ENCODE data around the gene SPPL2A. TPM values are rescaled to one million over a fixed set of nuclear protein-coding genes. Genes with fewer than 3 reads are reported as not detected.

The SPPL2A gene
- total RNA-seq, 1 donor from 2014 or later: 144 TPM

GRCh38 chr15:50686469-50687301 lies 78.8 kb downstream of the SPPL2A start, which contains the start of gene TRPM7:
Gene TRPM7 (minus strand): TSS chr15:50686797. CDS start chr15:50686533, 264 bp downstream.
- peak; percentile 89 for DNase-seq (ENCODE audit: low spot score)

- peak; percentile 58 for DNase-seq (ENCODE audit: low spot score)
Measured at GRCh38 chr15:50685976-50686468, 79.5 kb downstream of the SPPL2A start.

- DNase-seq (ENCODE audit: low spot score): no peak
Measured at GRCh38 chr15:50685191-50685975, 80.1 kb downstream of the SPPL2A start.

- DNase-seq (ENCODE audit: low spot score): no peak
Measured at GRCh38 chr15:50681467-50681866, 84.0 kb downstream of the SPPL2A start.

GRCh38 chr15:50676799-50677483 lies 88.6 kb downstream of the SPPL2A start:
- DNase-seq (ENCODE audit: low spot score): no peak

- no peak for DNase-seq (ENCODE audit: low spot score)
Measured at GRCh38 chr15:50675535-50676144, 89.9 kb downstream of the SPPL2A start.

- no peak for DNase-seq (ENCODE audit: low spot score)
Measured at GRCh38 chr15:50670115-50670514, 95.4 kb downstream of the SPPL2A start.

- DNase-seq (ENCODE audit: low spot score): no peak
Measured at GRCh38 chr15:50669611-50670010, 95.9 kb downstream of the SPPL2A start.

- no peak for DNase-seq (ENCODE audit: low spot score)
Measured at GRCh38 chr15:50665938-50666337, 99.6 kb downstream of the SPPL2A start.

- DNase-seq (ENCODE audit: low spot score): no peak
Measured at GRCh38 chr15:50655555-50655954, 110.0 kb downstream of the SPPL2A start.

GRCh38 chr15:50653156-50653743 lies 112.3 kb downstream of the SPPL2A start:
- no peak for DNase-seq (ENCODE audit: low spot score)

GRCh38 chr15:50652671-50653070 lies 112.8 kb downstream of the SPPL2A start:
- no peak for DNase-seq (ENCODE audit: low spot score)

Other genes with a start within 250 kb of the SPPL2A start
- 1.2 TPM for gene USP50, start 219.0 kb downstream of the SPPL2A start, total RNA-seq
- gene TRPM7, start 78.9 kb downstream of the SPPL2A start, total RNA-seq: 56.2 TPM
- 12.4 TPM for gene AP4E1, start 143.0 kb upstream of the SPPL2A start, total RNA-seq

Measured in ureter (tissue), 1 donor.